ENCODE measurements around the gene EVX2.

- TF ChIP-seq CTCF (conservative IDR thresholded peaks at IDR 0.05) (no peak), EZH2 (IDR thresholded peaks at IDR 0.05; ENCODE audit: low read depth) (no peak)
Observed at GRCh38 chr2:176038694-176039093, 45.1 kb downstream of the EVX2 start.
